ENCODE data around the gene BEX2.
A peak's percentile ranks its signal among the peaks of the same experiment; 100 is the strongest.
"Not testable (repeated sequence)": the region's sequence is repeated elsewhere in the genome, so short reads cannot be mapped to it uniquely, and the experiment has no call there.

BEX2 gene

GRCh38 chrX:103310555-103311398 is at the start of gene BEX2:
Gene BEX2, minus strand, starts transcription at chrX:103310990. Its CDS starts 1,014 bp downstream, at chrX:103309976.
- no peak for DNase-seq (ENCODE audit: low read depth)

GRCh38 chrX:103360092-103360491 is 49.3 kb upstream of the BEX2 start:
- no peak for DNase-seq (ENCODE audit: low read depth)

- DNase-seq (ENCODE audit: low read depth): not testable (repeated sequence)
Observed at GRCh38 chrX:103359605-103360004, 48.8 kb upstream of the BEX2 start.

- no peak for DNase-seq (ENCODE audit: low read depth)
Observed at GRCh38 chrX:103357871-103358270, 47.1 kb upstream of the BEX2 start.

- DNase-seq (ENCODE audit: low read depth): no peak
Observed at GRCh38 chrX:103356858-103357257, 46.1 kb upstream of the BEX2 start.

- DNase-seq (ENCODE audit: low read depth): peak; percentile 27
Observed at GRCh38 chrX:103356130-103356798, 45.5 kb upstream of the BEX2 start, which contains the start of gene TCEAL9. Gene TCEAL9, plus strand, starts transcription at chrX:103356506. Its CDS starts 1,179 bp downstream, at chrX:103357685.

- DNase-seq (ENCODE audit: low read depth): no peak
Observed at GRCh38 chrX:103347682-103348397, 37.0 kb upstream of the BEX2 start.

GRCh38 chrX:103344606-103345005 is 33.8 kb upstream of the BEX2 start:
- DNase-seq (ENCODE audit: low read depth): no peak

GRCh38 chrX:103343105-103343504 is 32.3 kb upstream of the BEX2 start:
- DNase-seq (ENCODE audit: low read depth): no peak

- DNase-seq (ENCODE audit: low read depth): no peak
Observed at GRCh38 chrX:103338663-103339062, 27.9 kb upstream of the BEX2 start.

- DNase-seq (ENCODE audit: low read depth): no peak
Observed at GRCh38 chrX:103330681-103331288, 20.0 kb upstream of the BEX2 start.

- DNase-seq (ENCODE audit: low read depth): no peak
Observed at GRCh38 chrX:103329991-103330390, 19.2 kb upstream of the BEX2 start, which contains the start of gene TCEAL7. Gene TCEAL7, plus strand, starts transcription at chrX:103330239. Its CDS starts 1,165 bp downstream, at chrX:103331404.

GRCh38 chrX:103311399-103311780 is 600 bp upstream of the BEX2 start:
- DNase-seq (ENCODE audit: low read depth): no peak

- no peak for DNase-seq (ENCODE audit: low read depth)
Observed at GRCh38 chrX:103309860-103310554, 783 bp downstream of the BEX2 start.

GRCh38 chrX:103305666-103306065 is 5.1 kb downstream of the BEX2 start:
- DNase-seq (ENCODE audit: low read depth): not testable (repeated sequence)

- DNase-seq (ENCODE audit: low read depth): no peak
Observed at GRCh38 chrX:103304705-103305104, 6.1 kb downstream of the BEX2 start.

- no peak for DNase-seq (ENCODE audit: low read depth)
Observed at GRCh38 chrX:103293118-103293517, 17.7 kb downstream of the BEX2 start.

GRCh38 chrX:103279624-103280023 is 31.2 kb downstream of the BEX2 start:
- DNase-seq (ENCODE audit: low read depth): no peak

- DNase-seq (ENCODE audit: low read depth): no peak
Observed at GRCh38 chrX:103276581-103277002, 34.2 kb downstream of the BEX2 start, which contains the start of gene TCEAL5. Gene TCEAL5, minus strand, starts transcription at chrX:103276750. Its CDS starts 2,187 bp downstream, at chrX:103274563.

- DNase-seq (ENCODE audit: low read depth): no peak
Observed at GRCh38 chrX:103275947-103276567, 34.7 kb downstream of the BEX2 start.

- no peak for DNase-seq (ENCODE audit: low read depth)
Observed at GRCh38 chrX:103274284-103274683, 36.5 kb downstream of the BEX2 start.

Measured in non-pigmented ciliary epithelial cell (primary cell).